ENCODE data around the gene OR52D1. TPM values are rescaled to one million over a fixed set of nuclear protein-coding genes. Genes with fewer than 3 reads are reported as not detected.

The OR52D1 gene
- total RNA-seq, 4 donors from 2014 or later = not detected

- H3K36me3 ChIP-seq = no peaks in the 10 kb centered on the region
- no peak overlapping the region for H3K27ac ChIP-seq
- no peaks in the 10 kb centered on the region for H3K27me3 ChIP-seq
- in situ Hi-C loops (cut with MboI; ENCODE audit: low sequenced_read_pairs in 4 of 4) (no loop called here), intact Hi-C loops (cut with DNase I; ENCODE audit: low total_unique reads) (no loop called here)
- TF ChIP-seq POLR2A (IDR thresholded peaks at IDR 0.05) = no peak
- TF ChIP-seq, protein P1, sequence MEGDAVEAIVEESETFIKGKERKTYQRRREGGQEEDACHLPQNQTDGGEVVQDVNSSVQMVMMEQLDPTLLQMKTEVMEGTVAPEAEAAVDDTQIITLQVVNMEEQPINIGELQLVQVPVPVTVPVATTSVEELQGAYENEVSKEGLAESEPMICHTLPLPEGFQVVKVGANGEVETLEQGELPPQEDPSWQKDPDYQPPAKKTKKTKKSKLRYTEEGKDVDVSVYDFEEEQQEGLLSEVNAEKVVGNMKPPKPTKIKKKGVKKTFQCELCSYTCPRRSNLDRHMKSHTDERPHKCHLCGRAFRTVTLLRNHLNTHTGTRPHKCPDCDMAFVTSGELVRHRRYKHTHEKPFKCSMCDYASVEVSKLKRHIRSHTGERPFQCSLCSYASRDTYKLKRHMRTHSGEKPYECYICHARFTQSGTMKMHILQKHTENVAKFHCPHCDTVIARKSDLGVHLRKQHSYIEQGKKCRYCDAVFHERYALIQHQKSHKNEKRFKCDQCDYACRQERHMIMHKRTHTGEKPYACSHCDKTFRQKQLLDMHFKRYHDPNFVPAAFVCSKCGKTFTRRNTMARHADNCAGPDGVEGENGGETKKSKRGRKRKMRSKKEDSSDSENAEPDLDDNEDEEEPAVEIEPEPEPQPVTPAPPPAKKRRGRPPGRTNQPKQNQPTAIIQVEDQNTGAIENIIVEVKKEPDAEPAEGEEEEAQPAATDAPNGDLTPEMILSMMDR (IDR thresholded peaks at IDR 0.05 in 4 of 5, conservative IDR thresholded peaks at IDR 0.05 in 1 of 5) = no peak
- ATAC-seq = no peak
- H3K9me3 ChIP-seq = no peaks in the 10 kb centered on the region
- DNase-seq = no peak
- H3K4me3 ChIP-seq = no peak overlapping the region
- H3K4me1 ChIP-seq = no peaks in the 10 kb centered on the region
Observed at GRCh38 chr11:5524756-5525155, 36.3 kb downstream of the OR52D1 start.

GRCh38 chr11:5527716-5528115, 39.2 kb downstream of the OR52D1 start:
- ATAC-seq = no peak
- Histone ChIP-seq H3K9me3 (no peaks in the 10 kb centered on the region), H3K36me3 (no peaks in the 10 kb centered on the region), H3K27ac (no peak overlapping the region), H3K27me3 (no peaks in the 10 kb centered on the region), H3K4me1 (no peaks in the 10 kb centered on the region), H3K4me3 (no peak overlapping the region)
- intact Hi-C loops (cut with DNase I; ENCODE audit: low total_unique reads) (no loop called here), in situ Hi-C loops (cut with MboI; ENCODE audit: low sequenced_read_pairs in 4 of 4) (no loop called here)
- DNase-seq = no peak
- TF ChIP-seq POLR2A (IDR thresholded peaks at IDR 0.05) = no peak
- TF ChIP-seq, protein P1 (IDR thresholded peaks at IDR 0.05 in 4 of 5, conservative IDR thresholded peaks at IDR 0.05 in 1 of 5) = no peak

GRCh38 chr11:5528495-5528894, 40.0 kb downstream of the OR52D1 start:
- TF ChIP-seq POLR2A (IDR thresholded peaks at IDR 0.05) = no peak
- TF ChIP-seq, protein P1 (IDR thresholded peaks at IDR 0.05 in 4 of 5, conservative IDR thresholded peaks at IDR 0.05 in 1 of 5) = no peak
- H3K9me3 ChIP-seq = no peaks in the 10 kb centered on the region
- no peak overlapping the region for H3K27ac ChIP-seq
- in situ Hi-C loops (cut with MboI; ENCODE audit: low sequenced_read_pairs in 4 of 4) = no loop called here
- DNase-seq = no peak
- intact Hi-C loops (cut with DNase I; ENCODE audit: low total_unique reads) = no loop called here
- no peak overlapping the region for H3K4me3 ChIP-seq
- H3K36me3 ChIP-seq = no peaks in the 10 kb centered on the region
- ATAC-seq = no peak
- no peaks in the 10 kb centered on the region for H3K27me3 ChIP-seq
- no peaks in the 10 kb centered on the region for H3K4me1 ChIP-seq

DNA sequence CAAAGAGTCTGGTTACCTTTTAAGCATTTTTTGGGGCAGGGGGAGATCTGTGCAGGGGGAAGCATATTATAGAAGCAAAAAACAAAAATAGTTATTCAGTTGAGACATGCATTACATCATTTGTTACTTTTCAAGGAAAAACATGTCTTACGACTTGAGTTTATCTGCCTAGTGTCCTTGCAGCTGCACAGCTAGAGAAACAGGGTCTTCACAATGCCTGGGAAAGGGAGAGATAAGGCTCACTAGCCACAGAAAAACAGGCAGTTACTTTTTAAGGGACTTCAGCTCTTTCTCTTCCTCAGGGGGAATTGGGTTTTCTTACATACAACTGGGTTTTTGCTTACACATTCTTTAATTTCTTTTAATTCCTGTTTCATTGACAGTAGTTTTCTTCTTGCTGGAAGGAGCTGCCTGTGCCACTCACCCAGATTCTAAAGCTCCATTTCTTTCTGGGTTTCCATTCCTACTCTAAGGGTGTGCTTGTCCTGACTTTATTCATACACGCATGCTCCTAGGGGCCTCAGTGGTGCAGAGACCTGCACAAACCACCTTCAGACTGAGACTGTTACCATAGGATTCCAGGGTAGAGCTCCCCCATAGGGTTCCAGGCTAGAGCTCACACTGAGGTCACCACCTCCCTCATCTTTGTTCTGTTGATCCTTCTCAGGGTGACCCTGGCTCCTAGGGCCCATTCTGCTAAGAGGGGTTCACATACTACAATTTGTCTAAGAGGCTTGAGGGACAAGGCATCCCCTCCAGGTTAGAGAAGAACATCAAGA, 42.8 kb downstream of the OR52D1 start:
- TF ChIP-seq, protein P1 (IDR thresholded peaks at IDR 0.05 in 4 of 5, conservative IDR thresholded peaks at IDR 0.05 in 1 of 5) = no peak
- TF ChIP-seq POLR2A (IDR thresholded peaks at IDR 0.05) = no peak
- ATAC-seq (no peak), DNase-seq (no peak)
- Histone ChIP-seq H3K9me3 (no peaks in the 10 kb centered on the region), H3K4me3 (no peak overlapping the region), H3K36me3 (no peaks in the 10 kb centered on the region), H3K4me1 (no peaks in the 10 kb centered on the region), H3K27ac (no peak overlapping the region), H3K27me3 (no peaks in the 10 kb centered on the region)
- in situ Hi-C loops (cut with MboI; ENCODE audit: low sequenced_read_pairs in 4 of 4) = no loop called here
- intact Hi-C loops (cut with DNase I; ENCODE audit: low total_unique reads) = no loop called here

DNA sequence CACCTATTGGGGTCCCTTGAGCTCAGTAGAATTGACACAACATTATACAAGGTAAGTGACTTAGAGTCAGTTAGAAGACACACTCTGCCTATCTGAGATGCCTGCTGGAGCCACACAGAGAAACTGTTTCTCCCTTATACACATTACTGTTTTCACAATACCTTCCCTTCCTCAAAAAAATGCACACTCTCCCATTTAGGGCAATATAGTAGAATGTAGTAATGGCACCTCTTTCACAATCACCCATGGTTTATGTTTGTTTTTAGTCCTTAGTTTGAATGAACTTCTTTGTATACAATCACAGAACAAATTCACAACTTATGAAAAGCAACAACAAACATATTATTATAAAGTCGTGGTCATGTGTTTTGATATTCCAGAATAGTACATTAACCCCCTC, 45.6 kb downstream of the OR52D1 start:
- no peaks in the 10 kb centered on the region for H3K9me3 ChIP-seq
- in situ Hi-C loops (cut with MboI; ENCODE audit: low sequenced_read_pairs in 4 of 4) (no loop called here), intact Hi-C loops (cut with DNase I; ENCODE audit: low total_unique reads) (no loop called here)
- no peak for TF ChIP-seq POLR2A (IDR thresholded peaks at IDR 0.05)
- TF ChIP-seq, protein P1 (IDR thresholded peaks at IDR 0.05 in 4 of 5, conservative IDR thresholded peaks at IDR 0.05 in 1 of 5) = no peak
- no peak overlapping the region for H3K4me3 ChIP-seq
- H3K36me3 ChIP-seq = no peaks in the 10 kb centered on the region
- DNase-seq = no peak
- ATAC-seq = no peak
- H3K27me3 ChIP-seq = no peaks in the 10 kb centered on the region
- H3K4me1 ChIP-seq = no peaks in the 10 kb centered on the region
- H3K27ac ChIP-seq = no peak overlapping the region
